Cardiac septum (tissue), 1 donor: Measurements from ENCODE around the gene KCP. TPM values are rescaled to one million over a fixed set of nuclear protein-coding genes. Genes with fewer than 3 reads are reported as not detected.

Experiments used
- total RNA-seq: library from RNA; stranded (reverse); fragmentation: NEBNext Ultra II Directional; extraction: Animal tissue kit (Norgen Biotek cat#: 25700); gene quantifications from one replicate; pipeline ENCODE4 v1.2.1, GENCODE V29; 2021
- donor health status: DM: no; HTN: no; CAD: no.

KCP gene
- total RNA-seq, 1 donor from 2014 or later: 0.35 TPM

Other genes with a start within 250 kb of the KCP start
- 2.4 TPM for gene GARIN1A, start 238.4 kb downstream of the KCP start, total RNA-seq
- gene CALU, start 171.3 kb downstream of the KCP start, total RNA-seq: 326 TPM
- gene OPN1SW, start 134.9 kb downstream of the KCP start, total RNA-seq: not detected
- 14.5 TPM for gene CCDC136, start 118.7 kb downstream of the KCP start, total RNA-seq
- gene FLNC, start 80.3 kb downstream of the KCP start, total RNA-seq: 1,261 TPM
- gene ATP6V1F, start 47.9 kb downstream of the KCP start, total RNA-seq: 80.0 TPM
- 1.6 TPM for gene IRF5, start 27.2 kb upstream of the KCP start, total RNA-seq
- gene TNPO3, start 144.4 kb upstream of the KCP start, total RNA-seq: 27.7 TPM
- 9.9 TPM for gene TSPAN33, start 234.0 kb upstream of the KCP start, total RNA-seq